CD14-positive monocyte (primary cell): ENCODE results near the gene CPN2. TPM values are rescaled to one million over a fixed set of nuclear protein-coding genes. Genes with fewer than 3 reads are reported as not detected.

Experiments
- DNase-seq, 3 donors: peaks; one replicate each; pipeline ENCODE4 v3.0.0-alpha.2; 2011 to 2022
- H2AFZ ChIP-seq: 2 replicates; pipeline ENCODE4 v1.6.0; 2012; ENCODE audit warnings: mild to moderate bottlenecking, low read depth, low read length, inconsistent platforms; ENCODE audit not compliant: insufficient read depth, poor library complexity, severe bottlenecking
- H3K27ac ChIP-seq, 2 donors: 1 replicate in 1 of 2; 2 replicates in 1 of 2; pipeline ENCODE4 v1.5.1; 2012 to 2013; ENCODE audit warnings: low read length in 2 of 2, control low read depth in 1 of 2, inconsistent platforms in 1 of 2, low read depth in 1 of 2, mild to moderate bottlenecking in 1 of 2
- H3K27me3 ChIP-seq, 2 donors: one replicate each; pipeline versions ENCODE4 v1.6.0 to v1.6.1; 2011 to 2013; ENCODE audit warnings: low read length in 2 of 2; ENCODE audit not compliant: control insufficient read depth in 2 of 2, insufficient read depth in 2 of 2
- H3K36me3 ChIP-seq, 2 donors: replicated peaks in 1 of 2; 1 replicate in 1 of 2; 2 replicates in 1 of 2; pipeline versions ENCODE4 v1.5.1 to v1.6.1; 2012 to 2013; ENCODE audit warnings: low read length in 2 of 2, control low read depth in 1 of 2, inconsistent platforms in 1 of 2, mild to moderate bottlenecking in 1 of 2; ENCODE audit not compliant: insufficient read depth in 2 of 2, control insufficient read depth in 1 of 2
- H3K4me1 ChIP-seq, 2 donors: 1 replicate in 1 of 2; 2 replicates in 1 of 2; pipeline versions ENCODE4 v1.5.1 to v1.6.1; 2012 to 2013; ENCODE audit warnings: low read length in 2 of 2, control low read depth in 1 of 2, inconsistent platforms in 1 of 2, mild to moderate bottlenecking in 1 of 2, moderate library complexity in 1 of 2; ENCODE audit not compliant: insufficient read depth in 2 of 2, control insufficient read depth in 1 of 2
- H3K4me2 ChIP-seq: replicated peaks from 2 replicates; pipeline ENCODE3; 2012; ENCODE audit warnings: low read length, moderate library complexity, mild to moderate bottlenecking; ENCODE audit not compliant: poor library complexity, severe bottlenecking; ENCODE audit errors: extremely low read depth
- H3K4me3 ChIP-seq, 3 experiments: fragments of 200-600 bp in 1 of 3; sonication (generic) in 1 of 3; replicated peaks in 1 of 3; 1 replicate in 2 of 3; 2 replicates in 1 of 3; pipeline ENCODE4 v1.5.1; 2011 to 2013; ENCODE audit warnings: low read length in 3 of 3, mild to moderate bottlenecking in 3 of 3, control low read depth in 2 of 3, low read depth in 2 of 3, inconsistent platforms in 1 of 3, moderate library complexity in 1 of 3
- H3K79me2 ChIP-seq: 2 replicates; pipeline ENCODE4 v1.6.0; 2012; ENCODE audit warnings: mild to moderate bottlenecking, control low read depth, inconsistent platforms, low read length, moderate library complexity; ENCODE audit not compliant: insufficient read depth
- H3K9ac ChIP-seq: 2 replicates; pipeline ENCODE4 v1.6.0; 2017; ENCODE audit warnings: low read length, mild to moderate bottlenecking; ENCODE audit not compliant: insufficient read depth, poor library complexity, severe bottlenecking
- H3K9me3 ChIP-seq, 2 donors: replicated peaks in 1 of 2; 1 replicate in 1 of 2; 2 replicates in 1 of 2; pipeline versions ENCODE4 v1.5.1 to v1.6.1; 2012 to 2013; ENCODE audit warnings: low read length in 2 of 2, control low read depth in 1 of 2; ENCODE audit not compliant: control insufficient read depth in 1 of 2, insufficient read depth in 1 of 2
- H4K20me1 ChIP-seq: 2 replicates; pipeline ENCODE4 v1.6.0; 2012; ENCODE audit warnings: mild to moderate bottlenecking, low read length, control low read depth, moderate library complexity; ENCODE audit not compliant: insufficient read depth
- H3K27ac Mint-ChIP-seq, 7 donors: one replicate each; pipeline ENCODE4 v1.8.0; 2020; ENCODE audit warnings: mild to moderate bottlenecking in 7 of 7, mixed read lengths in 7 of 7, moderate library complexity in 6 of 7, inconsistent platforms in 2 of 7
- H3K27me3 Mint-ChIP-seq, 3 donors: one replicate each; pipeline ENCODE4 v1.8.0; 2021 to 2022; ENCODE audit warnings: low read depth in 3 of 3, mild to moderate bottlenecking in 3 of 3, mixed read lengths in 3 of 3, moderate library complexity in 3 of 3, inconsistent platforms in 1 of 3
- H3K36me3 Mint-ChIP-seq, 2 donors: one replicate each; pipeline ENCODE4 v1.8.0; 2020; ENCODE audit warnings: mixed read lengths in 2 of 2, inconsistent platforms in 1 of 2, mild to moderate bottlenecking in 1 of 2
- H3K4me1 Mint-ChIP-seq: one replicate; pipeline ENCODE4 v1.8.0; 2020; ENCODE audit warnings: mild to moderate bottlenecking, mixed read lengths
- H3K4me3 Mint-ChIP-seq, 2 donors: one replicate each; pipeline ENCODE4 v1.8.0; 2020; ENCODE audit warnings: mild to moderate bottlenecking in 2 of 2, mixed read lengths in 2 of 2, moderate library complexity in 1 of 2
- H3K9me3 Mint-ChIP-seq, 7 donors: one replicate each; pipeline ENCODE4 v1.8.0; 2020 to 2022; ENCODE audit warnings: mixed read lengths in 7 of 7, mild to moderate bottlenecking in 6 of 7, moderate library complexity in 6 of 7, inconsistent platforms in 2 of 7
- CTCF ChIP-seq: fragments of 200-600 bp; IDR thresholded peaks from one replicate; pipeline ENCODE4 v1.8.0; 2022; ENCODE audit warnings: antibody characterized with exemption, mild to moderate bottlenecking
- WGBS: methylation state at CpG from one replicate; pipeline ENCODE4 v1.1.5; 2013; ENCODE audit warnings: missing lambda C conversion rate; ENCODE audit not compliant: insufficient coverage; 5-methylcytosine and 5-hydroxymethylcytosine counted together
- intact Hi-C, 2 donors: fragments of 100-400 bp; cut with micrococcal nuclease; formaldehyde crosslinking; loops; one replicate each; pipeline versions ENCODE4 v1.15.0 to v1.15.1; 2023
- polyA plus RNA-seq, 3 donors: library from polyadenylated mRNA; depleted of rRNA in 1 of 3; unstranded in 2 of 3; stranded (reverse) in 1 of 3; fragments of 300-500 nt in 2 of 3; fragments of >200 nt in 1 of 3; fragmentation: Illumina TruSeq in 2 of 3; gene quantifications; 1 replicate in 2 of 3; 2 replicates in 1 of 3; pipeline ENCODE4 v1.2.3, GENCODE V29; 2012 to 2021

The CPN2 gene
- polyA plus RNA-seq, 3 donors, result not detected

GRCh38 chr3:194384156-194384555 lies 33.0 kb upstream of the CPN2 start:
- Mint-ChIP-seq H3K4me1 (peaks cover 2% of the 10 kb centered on the region), H3K4me3 (no peak overlapping the region), H3K36me3 (no peaks in the 10 kb centered on the region), H3K27ac (no peak overlapping the region), H3K27me3 (peaks cover 14 to 15% (median 15%) of the 10 kb centered on the region in 3 donors), H3K9me3 (no peaks in the 10 kb centered on the region)
- intact Hi-C loops, result no loop called here
- no peak for DNase-seq
- Histone ChIP-seq H4K20me1 (no peaks in the 10 kb centered on the region), H3K9ac (no peak overlapping the region), H3K27ac (no peak overlapping the region), H3K4me3 (no peak overlapping the region), H3K4me2 (no peak overlapping the region), H3K4me1 (no peaks in the 10 kb centered on the region), H2AFZ (no peak overlapping the region), H3K9me3 (no peaks in the 10 kb centered on the region), H3K36me3 (no peaks in the 10 kb centered on the region), H3K79me2 (no peaks in the 10 kb centered on the region), H3K27me3 (no peaks in the 10 kb centered on the region)
- WGBS, result 87% methylated on average over 5 of the region's 6 CpGs
- no peak for TF ChIP-seq CTCF

GRCh38 chr3:194383276-194383940 lies 32.3 kb upstream of the CPN2 start:
- H3K9ac ChIP-seq, result no peak overlapping the region
- H3K36me3 Mint-ChIP-seq, result no peaks in the 10 kb centered on the region
- TF ChIP-seq CTCF, result no peak
- intact Hi-C loops, result no loop called here
- H2AFZ ChIP-seq, result no peak overlapping the region
- no peaks in the 10 kb centered on the region for H3K9me3 ChIP-seq
- WGBS, result 91% methylated on average over 9 of the region's 14 CpGs
- H3K27ac ChIP-seq, result no peak overlapping the region
- no peak overlapping the region for H3K27ac Mint-ChIP-seq
- H3K4me3 ChIP-seq, result no peak overlapping the region
- DNase-seq, result no peak
- no peaks in the 10 kb centered on the region for H3K4me1 ChIP-seq
- H3K4me3 Mint-ChIP-seq, result no peak overlapping the region
- H3K4me1 Mint-ChIP-seq, result peaks cover 2% of the 10 kb centered on the region
- H3K27me3 ChIP-seq, result no peaks in the 10 kb centered on the region
- no peaks in the 10 kb centered on the region for H3K36me3 ChIP-seq
- no peaks in the 10 kb centered on the region for H3K79me2 ChIP-seq
- H3K9me3 Mint-ChIP-seq, result no peaks in the 10 kb centered on the region
- H3K4me2 ChIP-seq, result no peak overlapping the region
- H3K27me3 Mint-ChIP-seq, result peaks cover 14 to 15% (median 15%) of the 10 kb centered on the region in 3 donors
- no peaks in the 10 kb centered on the region for H4K20me1 ChIP-seq
